Neural cell (in vitro differentiated cells): Measurements from ENCODE around the gene CACNA2D4. TPM values are rescaled to one million over a fixed set of nuclear protein-coding genes. Genes with fewer than 3 reads are reported as not detected.

Source experiments
- H2AFZ ChIP-seq: fragments of 200-600, 300-800 bp; sonication (generic), shearing (Covaris generic); 2 replicates; pipeline ENCODE4 v1.6.0; 2014; ENCODE audit warnings: low read depth, mild to moderate bottlenecking, antibody characterized with exemption, low read length, moderate library complexity
- H3F3A ChIP-seq: fragments of 200-600 bp; shearing (Covaris generic); 2 replicates; pipeline ENCODE4 v1.6.1; 2016; ENCODE audit warnings: mild to moderate bottlenecking, moderate library complexity, mixed read lengths, antibody characterized with exemption, low read length; ENCODE audit not compliant: insufficient read depth, poor library complexity, severe bottlenecking
- H3K27ac ChIP-seq: fragments of 200-600, 300-800 bp; sonication (generic), shearing (Covaris generic); 2 replicates; pipeline ENCODE4 v1.5.1; 2014; ENCODE audit warnings: mild to moderate bottlenecking, low read length, moderate library complexity
- H3K27me3 ChIP-seq: fragments of 300-800, 200-600 bp; sonication (generic), shearing (Covaris generic); 2 replicates; pipeline ENCODE4 v1.6.0; 2014; ENCODE audit warnings: mild to moderate bottlenecking, low read depth, low read length, moderate library complexity; ENCODE audit not compliant: insufficient read depth
- H3K36me3 ChIP-seq: fragments of 300-800, 200-600 bp; sonication (generic), shearing (Covaris generic); 2 replicates; pipeline ENCODE4 v1.5.1; 2014; ENCODE audit warnings: mild to moderate bottlenecking, antibody characterized with exemption, low read length, moderate library complexity; ENCODE audit not compliant: insufficient read depth
- H3K4me2 ChIP-seq: fragments of 300-800, 200-600 bp; sonication (generic), shearing (Covaris generic); 2 replicates; pipeline ENCODE4 v1.6.0; 2014; ENCODE audit warnings: mild to moderate bottlenecking, low read length
- H3K4me3 ChIP-seq: fragments of 300-800, 200-600 bp; sonication (generic), shearing (Covaris generic); 2 replicates; pipeline ENCODE4 v1.5.1; 2014; ENCODE audit warnings: mild to moderate bottlenecking, low read length, moderate library complexity
- H3K79me2 ChIP-seq: fragments of 200-600 bp; shearing (Covaris generic); replicated peaks from 2 replicates; pipeline ENCODE4 v1.6.0; 2014; ENCODE audit warnings: mild to moderate bottlenecking, low read length, moderate library complexity; ENCODE audit not compliant: insufficient read depth
- H3K9ac ChIP-seq: fragments of 300-800, 200-600 bp; sonication (generic), shearing (Covaris generic); 2 replicates; pipeline ENCODE4 v1.6.1; 2016; ENCODE audit warnings: mild to moderate bottlenecking, low read length, mixed read lengths
- H3K9me2 ChIP-seq: fragments of 200-600 bp; shearing (Covaris generic); 2 replicates; pipeline ENCODE4 v1.6.1; 2016; ENCODE audit warnings: mild to moderate bottlenecking, low read length, mixed read lengths; ENCODE audit not compliant: insufficient read depth
- H3K9me3 ChIP-seq: fragments of 200-600, 300-800 bp; sonication (generic), shearing (Covaris generic); 2 replicates; pipeline ENCODE4 v1.6.1; 2016; ENCODE audit warnings: mild to moderate bottlenecking, mixed run types, low read length, moderate library complexity, mixed read lengths
- H4K20me1 ChIP-seq: fragments of 200-600 bp; shearing (Covaris generic); 2 replicates; pipeline ENCODE4 v1.6.1; 2016; ENCODE audit warnings: mild to moderate bottlenecking, mixed run types; ENCODE audit not compliant: insufficient read depth
- EP300 ChIP-seq: fragments of 450-650 bp; conservative IDR thresholded peaks from 2 replicates; pipeline ENCODE4 v1.6.1; 2014; ENCODE audit warnings: antibody characterized with exemption, mild to moderate bottlenecking, moderate library complexity; ENCODE audit not compliant: poor library complexity, severe bottlenecking
- EZH2 ChIP-seq: fragments of 200-600, 300-800 bp; shearing (Covaris generic), sonication (generic); IDR thresholded peaks from 2 replicates; pipeline ENCODE4 v1.6.1; 2014; ENCODE audit warnings: antibody characterized with exemption, low read length, borderline replicate concordance, mild to moderate bottlenecking; ENCODE audit not compliant: insufficient read depth, poor library complexity, severe bottlenecking
- MXI1 ChIP-seq: fragments of 450-650 bp; conservative IDR thresholded peaks from 2 replicates; pipeline ENCODE4 v1.6.1; 2014; ENCODE audit warnings: antibody characterized with exemption, mild to moderate bottlenecking; ENCODE audit not compliant: poor library complexity, severe bottlenecking
- POLR2AphosphoS5 ChIP-seq: IDR thresholded peaks from 2 replicates; pipeline ENCODE4 v1.6.1; 2012
- RAD21 ChIP-seq: fragments of 450-650 bp; conservative IDR thresholded peaks from 2 replicates; pipeline ENCODE4 v1.6.1; 2014; ENCODE audit warnings: antibody characterized with exemption, mild to moderate bottlenecking, moderate library complexity
- SMC3 ChIP-seq: fragments of 450-650 bp; conservative IDR thresholded peaks from 2 replicates; pipeline ENCODE4 v1.6.1; 2014; ENCODE audit warnings: antibody characterized with exemption, mild to moderate bottlenecking, moderate library complexity; ENCODE audit not compliant: poor library complexity
- TAF1 ChIP-seq: IDR thresholded peaks from 2 replicates; pipeline ENCODE4 v1.6.1; 2012; ENCODE audit warnings: low read depth
- polyA plus RNA-seq: library from polyadenylated mRNA; depleted of rRNA; stranded (reverse); fragments of >200 nt; gene quantifications from 2 replicates; pipeline ENCODE4 v1.2.3, GENCODE V29; 2014
- TF ChIP-seq, protein P1 (sequence below): fragments of 450-650 bp; IDR thresholded peaks from 2 replicates; pipeline ENCODE4 v1.5.1; 2014; ENCODE audit warnings: antibody characterized with exemption, mild to moderate bottlenecking, moderate library complexity; ENCODE audit not compliant: poor library complexity, severe bottlenecking
- TF ChIP-seq, protein P2 (sequence below): IDR thresholded peaks from 2 replicates; pipeline ENCODE4 v1.6.1; 2012; ENCODE audit warnings: borderline replicate concordance

Gene CACNA2D4
- polyA plus RNA-seq, 1 donor from 2014 or later: not detected

GRCh38 chr12:1935242-1935641 is 16.8 kb upstream of the CACNA2D4 start:
- H3K4me2 ChIP-seq: no peak overlapping the region
- no peak overlapping the region for H3K9ac ChIP-seq
- H3K9me2 ChIP-seq: no peaks in the 10 kb centered on the region
- TF ChIP-seq MXI1 (no peak), SMC3 (no peak), EP300 (no peak)
- TF ChIP-seq, protein P1, sequence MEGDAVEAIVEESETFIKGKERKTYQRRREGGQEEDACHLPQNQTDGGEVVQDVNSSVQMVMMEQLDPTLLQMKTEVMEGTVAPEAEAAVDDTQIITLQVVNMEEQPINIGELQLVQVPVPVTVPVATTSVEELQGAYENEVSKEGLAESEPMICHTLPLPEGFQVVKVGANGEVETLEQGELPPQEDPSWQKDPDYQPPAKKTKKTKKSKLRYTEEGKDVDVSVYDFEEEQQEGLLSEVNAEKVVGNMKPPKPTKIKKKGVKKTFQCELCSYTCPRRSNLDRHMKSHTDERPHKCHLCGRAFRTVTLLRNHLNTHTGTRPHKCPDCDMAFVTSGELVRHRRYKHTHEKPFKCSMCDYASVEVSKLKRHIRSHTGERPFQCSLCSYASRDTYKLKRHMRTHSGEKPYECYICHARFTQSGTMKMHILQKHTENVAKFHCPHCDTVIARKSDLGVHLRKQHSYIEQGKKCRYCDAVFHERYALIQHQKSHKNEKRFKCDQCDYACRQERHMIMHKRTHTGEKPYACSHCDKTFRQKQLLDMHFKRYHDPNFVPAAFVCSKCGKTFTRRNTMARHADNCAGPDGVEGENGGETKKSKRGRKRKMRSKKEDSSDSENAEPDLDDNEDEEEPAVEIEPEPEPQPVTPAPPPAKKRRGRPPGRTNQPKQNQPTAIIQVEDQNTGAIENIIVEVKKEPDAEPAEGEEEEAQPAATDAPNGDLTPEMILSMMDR: no peak
- H2AFZ ChIP-seq: no peak overlapping the region
- no peaks in the 10 kb centered on the region for H3F3A ChIP-seq
- no peaks in the 10 kb centered on the region for H3K36me3 ChIP-seq
- H3K9me3 ChIP-seq: no peaks in the 10 kb centered on the region
- no peaks in the 10 kb centered on the region for H4K20me1 ChIP-seq
- no peaks in the 10 kb centered on the region for H3K27me3 ChIP-seq
- no peak overlapping the region for H3K4me3 ChIP-seq
- H3K79me2 ChIP-seq: no peaks in the 10 kb centered on the region
- H3K27ac ChIP-seq: no peak overlapping the region

DNA sequence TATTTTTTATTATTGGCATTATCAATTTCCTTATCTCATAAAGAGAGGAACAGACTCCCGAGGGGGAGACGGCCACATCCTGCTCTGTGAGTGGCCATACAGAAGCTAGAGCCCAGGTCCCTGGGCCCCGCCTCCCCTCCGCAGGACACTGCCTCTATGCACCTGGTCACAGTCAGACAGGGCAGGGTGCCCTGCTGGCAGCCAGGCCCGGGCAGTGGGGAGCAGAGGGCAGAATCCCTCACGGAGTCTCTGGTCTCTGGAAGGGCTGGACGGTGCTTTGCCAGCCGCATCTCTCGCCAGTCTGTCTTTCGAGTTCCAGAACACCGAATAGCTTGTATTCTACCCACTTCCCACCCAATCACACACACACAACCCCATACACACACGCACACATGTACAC is 16.4 kb upstream of the CACNA2D4 start:
- no peak overlapping the region for H2AFZ ChIP-seq
- no peak overlapping the region for H3K4me3 ChIP-seq
- H3K4me2 ChIP-seq: no peak overlapping the region
- H3K9ac ChIP-seq: no peak overlapping the region
- no peaks in the 10 kb centered on the region for H3K79me2 ChIP-seq
- H4K20me1 ChIP-seq: no peaks in the 10 kb centered on the region
- H3K27me3 ChIP-seq: no peaks in the 10 kb centered on the region
- no peaks in the 10 kb centered on the region for H3F3A ChIP-seq
- TF ChIP-seq MXI1 (no peak), RAD21 (no peak), SMC3 (no peak), POLR2AphosphoS5 (no peak), EZH2 (no peak), EP300 (no peak), TAF1 (no peak)
- TF ChIP-seq, protein P2, sequence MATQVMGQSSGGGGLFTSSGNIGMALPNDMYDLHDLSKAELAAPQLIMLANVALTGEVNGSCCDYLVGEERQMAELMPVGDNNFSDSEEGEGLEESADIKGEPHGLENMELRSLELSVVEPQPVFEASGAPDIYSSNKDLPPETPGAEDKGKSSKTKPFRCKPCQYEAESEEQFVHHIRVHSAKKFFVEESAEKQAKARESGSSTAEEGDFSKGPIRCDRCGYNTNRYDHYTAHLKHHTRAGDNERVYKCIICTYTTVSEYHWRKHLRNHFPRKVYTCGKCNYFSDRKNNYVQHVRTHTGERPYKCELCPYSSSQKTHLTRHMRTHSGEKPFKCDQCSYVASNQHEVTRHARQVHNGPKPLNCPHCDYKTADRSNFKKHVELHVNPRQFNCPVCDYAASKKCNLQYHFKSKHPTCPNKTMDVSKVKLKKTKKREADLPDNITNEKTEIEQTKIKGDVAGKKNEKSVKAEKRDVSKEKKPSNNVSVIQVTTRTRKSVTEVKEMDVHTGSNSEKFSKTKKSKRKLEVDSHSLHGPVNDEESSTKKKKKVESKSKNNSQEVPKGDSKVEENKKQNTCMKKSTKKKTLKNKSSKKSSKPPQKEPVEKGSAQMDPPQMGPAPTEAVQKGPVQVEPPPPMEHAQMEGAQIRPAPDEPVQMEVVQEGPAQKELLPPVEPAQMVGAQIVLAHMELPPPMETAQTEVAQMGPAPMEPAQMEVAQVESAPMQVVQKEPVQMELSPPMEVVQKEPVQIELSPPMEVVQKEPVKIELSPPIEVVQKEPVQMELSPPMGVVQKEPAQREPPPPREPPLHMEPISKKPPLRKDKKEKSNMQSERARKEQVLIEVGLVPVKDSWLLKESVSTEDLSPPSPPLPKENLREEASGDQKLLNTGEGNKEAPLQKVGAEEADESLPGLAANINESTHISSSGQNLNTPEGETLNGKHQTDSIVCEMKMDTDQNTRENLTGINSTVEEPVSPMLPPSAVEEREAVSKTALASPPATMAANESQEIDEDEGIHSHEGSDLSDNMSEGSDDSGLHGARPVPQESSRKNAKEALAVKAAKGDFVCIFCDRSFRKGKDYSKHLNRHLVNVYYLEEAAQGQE: no peak
- TF ChIP-seq, protein P1: no peak
- H3K9me3 ChIP-seq: no peaks in the 10 kb centered on the region
- no peaks in the 10 kb centered on the region for H3K9me2 ChIP-seq
- no peak overlapping the region for H3K27ac ChIP-seq
- H3K36me3 ChIP-seq: no peaks in the 10 kb centered on the region
